Measurements from ENCODE around the gene CBX4. TPM values are rescaled to one million over a fixed set of nuclear protein-coding genes. Genes with fewer than 3 reads are reported as not detected.

Gene CBX4
- total and polyA plus RNA-seq, 2 of the 4 experiments (the other 2 are of a cell fraction): 3.2 to 9.4 TPM

DNA sequence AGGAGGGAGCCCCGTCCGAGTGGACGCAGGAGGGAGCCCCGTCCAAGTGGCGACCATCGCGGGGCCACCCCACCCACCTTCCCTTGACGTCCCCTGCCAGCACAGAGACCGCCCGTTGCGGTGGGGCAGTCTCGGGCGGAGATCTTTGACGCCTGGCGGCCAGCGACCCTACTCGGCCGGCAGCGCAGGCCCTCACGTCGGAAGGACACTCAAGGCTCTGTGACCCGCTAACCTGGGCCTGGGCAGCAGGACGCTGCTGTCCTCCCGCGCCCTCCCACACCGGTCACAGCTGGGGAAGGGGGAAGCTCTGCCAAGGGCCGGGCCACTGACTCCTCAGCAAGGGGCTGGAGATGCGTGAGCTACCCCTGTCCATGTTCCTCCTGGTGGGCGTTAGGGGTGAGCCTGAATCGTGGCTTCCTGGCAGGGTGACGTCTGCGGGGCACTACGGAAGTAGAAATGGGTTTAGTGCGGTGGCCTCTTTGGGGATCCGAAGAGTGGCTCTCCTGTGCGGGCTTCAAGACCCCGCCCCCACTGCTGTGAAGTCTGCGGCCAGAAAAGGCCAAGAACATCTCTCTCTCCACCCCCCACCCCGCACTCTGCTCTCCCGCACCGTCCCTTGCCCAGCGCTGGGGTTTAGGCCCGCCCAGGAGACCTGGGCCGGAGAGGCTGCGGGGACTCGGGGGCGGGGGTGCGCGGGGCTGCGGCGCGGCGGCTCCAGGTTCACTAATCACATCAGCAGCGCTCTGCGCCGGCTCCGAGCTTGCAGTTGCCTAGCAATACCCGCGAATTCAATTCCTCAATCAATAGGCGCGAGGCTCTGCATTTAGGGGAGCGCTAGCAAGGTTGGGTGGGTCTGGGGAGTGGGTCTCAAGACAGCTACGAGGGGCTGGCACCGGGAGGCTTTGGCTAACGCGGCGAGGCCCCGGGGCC lies 48.2 kb downstream of the CBX4 start:
- WGBS, 2 experiments (ENCODE audit: extremely low coverage in 2 of 2, insufficient read length in 1 of 2): 16% methylated on average over 22 of the region's 68 CpGs; no CpG with 5 or more reads in 1 of the 2 experiments
- intact Hi-C loops (cut with micrococcal nuclease) (loop anchor here (1.0 kb wide), 1 partner anchor 197 kb away; no protein-coding TSS in a partner anchor), in situ Hi-C loops (cut with MboI; ENCODE audit: low sequenced_read_pairs) (loop anchor here (5.0 kb wide), 1 partner anchor 196 kb away; no protein-coding TSS in a partner anchor), dilution Hi-C loops (cut with HindIII; ENCODE audit: low sequenced_read_pairs, unreplicated experiment) (no loop called here)
- no peak overlapping the region for H3K18ac ChIP-seq (ENCODE audit: low read depth, low read length)
- H4K5ac ChIP-seq (ENCODE audit: low read depth, low read length): no peak overlapping the region
- peaks cover 5 to 18% of the 10 kb centered on the region in 2 experiments; a peak in 2 of 4 replicates for H3K79me1 ChIP-seq (ENCODE audit: low read depth in 1 of 2, low read length in 2 of 2)
- POLR2A ChIA-PET (ENCODE audit: unreplicated experiment): no interaction called here
- H3K4me3 ChIP-seq (ENCODE audit: insufficient read depth, low read depth, low read length): no peak overlapping the region
- H4K8ac ChIP-seq (ENCODE audit: low read depth in 2 of 2, low read length in 2 of 2): no peak overlapping the region
- H2AK9ac ChIP-seq (replicated peaks; ENCODE audit: low read depth, low read length, poor library complexity): peak overlapping the region; percentile 56
- H2BK5ac ChIP-seq (ENCODE audit: low read depth, low read length, poor library complexity, severe bottlenecking): no peak overlapping the region
- DNase-seq (no peak), ATAC-seq (ENCODE audit: low read depth) (no peak)
- H2BK20ac ChIP-seq (ENCODE audit: low read depth, low read length): no peak overlapping the region
- no peak overlapping the region for H2AFZ ChIP-seq (replicated peaks; ENCODE audit: low read length, poor library complexity)
- H3K4me2 ChIP-seq (ENCODE audit: low read depth, low read length): no peak overlapping the region
- no peak overlapping the region; the same call in 1 of the 2 replicates for H3K23ac ChIP-seq (ENCODE audit: low read depth, low read length)
- H3K27me3 ChIP-seq (ENCODE audit: control insufficient read depth, insufficient read depth, low read length): peaks cover 37% of the 10 kb centered on the region
- CTCF ChIA-PET: no interaction called here
- H3K4ac ChIP-seq (ENCODE audit: low read depth, low read length): no peak overlapping the region
- no peak overlapping the region for H3K9ac ChIP-seq (ENCODE audit: low read depth, low read length)
- peaks cover 9% of the 10 kb centered on the region; the same call in 1 of the 2 replicates for H3K36me3 ChIP-seq (ENCODE audit: control insufficient read depth, insufficient read depth, low read length)
- BruUV-seq (replicated peaks): no TSS peak
- H3K9me1 ChIP-seq (ENCODE audit: insufficient read depth, low read length): peaks cover 4% of the 10 kb centered on the region; the same call in 1 of the 2 replicates
- H3K56ac ChIP-seq (ENCODE audit: extremely low read depth, insufficient read depth, low read length): no peak overlapping the region
- no peaks in the 10 kb centered on the region for H3K9me3 ChIP-seq (ENCODE audit: control insufficient read depth, insufficient read depth, low read length)
- H3K4me1 ChIP-seq (ENCODE audit: control insufficient read depth, insufficient read depth, low read length): peaks cover 16% of the 10 kb centered on the region
- no peak overlapping the region for H3K27ac ChIP-seq (ENCODE audit: insufficient read depth, low read length)
- H2BK120ac ChIP-seq (ENCODE audit: low read depth, low read length): no peak overlapping the region
- H3K14ac ChIP-seq (replicated peaks; ENCODE audit: low read depth, low read length): no peak overlapping the region
- peaks cover 9% of the 10 kb centered on the region for H4K20me1 ChIP-seq (ENCODE audit: insufficient read depth, low read length)
- no peak overlapping the region for H2BK15ac ChIP-seq (ENCODE audit: low read depth, low read length)
- H2AK5ac ChIP-seq (ENCODE audit: low read depth, low read length): no peak overlapping the region
- H4K91ac ChIP-seq (ENCODE audit: insufficient read depth, low read depth, low read length): no peak overlapping the region
- no peak for TF ChIP-seq SMC3 (IDR thresholded peaks at IDR 0.05; ENCODE audit: low read depth, low read length)
- TF ChIP-seq, protein P1, sequence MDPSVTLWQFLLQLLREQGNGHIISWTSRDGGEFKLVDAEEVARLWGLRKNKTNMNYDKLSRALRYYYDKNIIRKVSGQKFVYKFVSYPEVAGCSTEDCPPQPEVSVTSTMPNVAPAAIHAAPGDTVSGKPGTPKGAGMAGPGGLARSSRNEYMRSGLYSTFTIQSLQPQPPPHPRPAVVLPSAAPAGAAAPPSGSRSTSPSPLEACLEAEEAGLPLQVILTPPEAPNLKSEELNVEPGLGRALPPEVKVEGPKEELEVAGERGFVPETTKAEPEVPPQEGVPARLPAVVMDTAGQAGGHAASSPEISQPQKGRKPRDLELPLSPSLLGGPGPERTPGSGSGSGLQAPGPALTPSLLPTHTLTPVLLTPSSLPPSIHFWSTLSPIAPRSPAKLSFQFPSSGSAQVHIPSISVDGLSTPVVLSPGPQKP (IDR thresholded peaks at IDR 0.05; ENCODE audit: borderline replicate concordance, low read depth, low read length): no peak
- no peak for TF ChIP-seq FOS (IDR thresholded peaks at IDR 0.05; ENCODE audit: low read depth, low read length)
- TF ChIP-seq, protein P2, sequence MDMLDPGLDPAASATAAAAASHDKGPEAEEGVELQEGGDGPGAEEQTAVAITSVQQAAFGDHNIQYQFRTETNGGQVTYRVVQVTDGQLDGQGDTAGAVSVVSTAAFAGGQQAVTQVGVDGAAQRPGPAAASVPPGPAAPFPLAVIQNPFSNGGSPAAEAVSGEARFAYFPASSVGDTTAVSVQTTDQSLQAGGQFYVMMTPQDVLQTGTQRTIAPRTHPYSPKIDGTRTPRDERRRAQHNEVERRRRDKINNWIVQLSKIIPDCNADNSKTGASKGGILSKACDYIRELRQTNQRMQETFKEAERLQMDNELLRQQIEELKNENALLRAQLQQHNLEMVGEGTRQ (IDR thresholded peaks at IDR 0.05; ENCODE audit: low read depth, low read length): no peak
- TF ChIP-seq, protein P3, sequence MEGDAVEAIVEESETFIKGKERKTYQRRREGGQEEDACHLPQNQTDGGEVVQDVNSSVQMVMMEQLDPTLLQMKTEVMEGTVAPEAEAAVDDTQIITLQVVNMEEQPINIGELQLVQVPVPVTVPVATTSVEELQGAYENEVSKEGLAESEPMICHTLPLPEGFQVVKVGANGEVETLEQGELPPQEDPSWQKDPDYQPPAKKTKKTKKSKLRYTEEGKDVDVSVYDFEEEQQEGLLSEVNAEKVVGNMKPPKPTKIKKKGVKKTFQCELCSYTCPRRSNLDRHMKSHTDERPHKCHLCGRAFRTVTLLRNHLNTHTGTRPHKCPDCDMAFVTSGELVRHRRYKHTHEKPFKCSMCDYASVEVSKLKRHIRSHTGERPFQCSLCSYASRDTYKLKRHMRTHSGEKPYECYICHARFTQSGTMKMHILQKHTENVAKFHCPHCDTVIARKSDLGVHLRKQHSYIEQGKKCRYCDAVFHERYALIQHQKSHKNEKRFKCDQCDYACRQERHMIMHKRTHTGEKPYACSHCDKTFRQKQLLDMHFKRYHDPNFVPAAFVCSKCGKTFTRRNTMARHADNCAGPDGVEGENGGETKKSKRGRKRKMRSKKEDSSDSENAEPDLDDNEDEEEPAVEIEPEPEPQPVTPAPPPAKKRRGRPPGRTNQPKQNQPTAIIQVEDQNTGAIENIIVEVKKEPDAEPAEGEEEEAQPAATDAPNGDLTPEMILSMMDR (conservative IDR thresholded peaks at IDR 0.05; ENCODE audit: low read depth, low read length): no peak
- no peak for TF ChIP-seq MAZ (IDR thresholded peaks at IDR 0.05; ENCODE audit: borderline replicate concordance, low read depth, low read length)
- no peak for TF ChIP-seq BHLHE40 (IDR thresholded peaks at IDR 0.05; ENCODE audit: low read depth, low read length)
- TF ChIP-seq RAD21 (IDR thresholded peaks at IDR 0.05; ENCODE audit: low read length): no peak
- no peak for TF ChIP-seq CEBPB (IDR thresholded peaks at IDR 0.05; ENCODE audit: low read depth, low read length)
- TF ChIP-seq RCOR1 (IDR thresholded peaks at IDR 0.05; ENCODE audit: insufficient replicate concordance, low read length): no peak
- TF ChIP-seq RFX5 (IDR thresholded peaks at IDR 0.05; ENCODE audit: low read depth, low read length): no peak
- TF ChIP-seq MXI1 (IDR thresholded peaks at IDR 0.05; ENCODE audit: borderline replicate concordance, low read depth, low read length): no peak
- no peak for TF ChIP-seq MAFK (IDR thresholded peaks at IDR 0.05; ENCODE audit: low read depth, low read length)

All from IMR-90 (cell line).